GM23338 (cell line): ENCODE results near the gene TBL1XR1.
"Not testable (repeated sequence)": the region's sequence is repeated elsewhere in the genome, so short reads cannot be mapped to it uniquely, and the experiment has no call there.

Experiments used
- EZH2phosphoT487 ChIP-seq: fragments of 200-600 bp; sonication (generic); IDR thresholded peaks from one replicate; pipeline ENCODE4 v1.8.1; 2018; ENCODE audit warnings: antibody characterized with exemption; ENCODE audit not compliant: unreplicated experiment
- TF ChIP-seq, protein P1 (sequence below), 2 experiments: fragments of 200-600 bp in 1 of 2; sonication (generic) in 1 of 2; conservative IDR thresholded peaks; 2 replicates each; pipeline versions ENCODE4 v1.5.1 to v1.6.1; 2016 to 2017; ENCODE audit warnings: antibody characterized with exemption in 2 of 2, low read depth in 2 of 2, mild to moderate bottlenecking in 2 of 2, moderate library complexity in 1 of 2

- TF ChIP-seq, protein P1, sequence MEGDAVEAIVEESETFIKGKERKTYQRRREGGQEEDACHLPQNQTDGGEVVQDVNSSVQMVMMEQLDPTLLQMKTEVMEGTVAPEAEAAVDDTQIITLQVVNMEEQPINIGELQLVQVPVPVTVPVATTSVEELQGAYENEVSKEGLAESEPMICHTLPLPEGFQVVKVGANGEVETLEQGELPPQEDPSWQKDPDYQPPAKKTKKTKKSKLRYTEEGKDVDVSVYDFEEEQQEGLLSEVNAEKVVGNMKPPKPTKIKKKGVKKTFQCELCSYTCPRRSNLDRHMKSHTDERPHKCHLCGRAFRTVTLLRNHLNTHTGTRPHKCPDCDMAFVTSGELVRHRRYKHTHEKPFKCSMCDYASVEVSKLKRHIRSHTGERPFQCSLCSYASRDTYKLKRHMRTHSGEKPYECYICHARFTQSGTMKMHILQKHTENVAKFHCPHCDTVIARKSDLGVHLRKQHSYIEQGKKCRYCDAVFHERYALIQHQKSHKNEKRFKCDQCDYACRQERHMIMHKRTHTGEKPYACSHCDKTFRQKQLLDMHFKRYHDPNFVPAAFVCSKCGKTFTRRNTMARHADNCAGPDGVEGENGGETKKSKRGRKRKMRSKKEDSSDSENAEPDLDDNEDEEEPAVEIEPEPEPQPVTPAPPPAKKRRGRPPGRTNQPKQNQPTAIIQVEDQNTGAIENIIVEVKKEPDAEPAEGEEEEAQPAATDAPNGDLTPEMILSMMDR (conservative IDR thresholded peaks at IDR 0.05; ENCODE audit: low read depth in 2 of 2) = not testable (repeated sequence)
- TF ChIP-seq EZH2phosphoT487 = not testable (repeated sequence)
Observed at GRCh38 chr3:177203016-177203415, 5.7 kb upstream of the TBL1XR1 start.
